HG03135 (cell line): ENCODE results near the gene APBA2.

Experiments used
- ATAC-seq: cut with Tn5 transposase; IDR thresholded peaks from one replicate; pipeline ENCODE4 v1.9.1; 2021; ENCODE audit warnings: mild to moderate bottlenecking, moderate library complexity; ENCODE audit not compliant: unreplicated experiment

APBA2 gene

GRCh38 chr15:29113336-29114220, 227.8 kb downstream of the APBA2 start:
- no peak for ATAC-seq

DNA sequence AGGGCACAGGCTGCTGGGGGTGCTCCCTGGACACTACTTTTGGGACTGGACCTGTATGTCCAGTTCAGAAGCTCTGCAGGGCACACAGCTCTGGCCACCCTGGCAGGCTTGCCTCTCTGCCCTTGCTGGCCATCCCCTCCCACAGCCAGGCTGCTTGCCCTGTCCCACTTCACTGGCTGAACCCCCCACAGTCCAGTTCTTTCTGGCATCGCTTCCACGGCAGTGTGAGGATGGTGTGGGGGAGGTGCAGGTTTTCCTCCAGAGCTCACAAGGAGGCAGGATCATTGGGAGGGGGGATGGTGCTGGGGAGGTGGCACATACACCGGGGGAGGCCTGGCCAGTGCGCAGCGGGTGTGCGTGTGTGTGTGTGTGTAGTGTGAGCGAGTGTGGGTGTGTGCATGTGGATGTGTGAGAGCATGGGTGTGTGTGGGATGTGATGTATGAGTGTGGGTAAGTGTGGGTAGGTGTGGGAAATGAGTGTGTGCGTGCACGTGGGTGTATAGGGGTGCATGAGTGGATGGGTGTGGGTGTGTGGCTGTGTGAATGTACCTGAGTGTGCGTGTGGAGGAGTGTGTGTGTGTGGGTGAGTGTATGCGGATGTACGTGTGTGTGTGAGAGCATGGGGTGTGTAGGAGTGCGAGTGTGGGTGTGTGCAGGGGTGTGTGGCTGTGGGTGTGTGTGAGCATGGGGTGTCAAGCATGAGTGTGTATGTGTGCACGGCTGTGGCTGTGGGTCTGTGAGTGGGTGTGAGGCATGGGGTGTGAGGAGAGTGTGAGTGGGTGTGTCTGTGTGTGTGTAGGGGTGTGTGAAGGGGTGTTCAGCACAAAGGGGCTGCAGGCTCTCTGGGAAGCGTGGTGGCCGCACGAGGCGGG, 228.7 kb downstream of the APBA2 start:
- no peak for ATAC-seq

DNA sequence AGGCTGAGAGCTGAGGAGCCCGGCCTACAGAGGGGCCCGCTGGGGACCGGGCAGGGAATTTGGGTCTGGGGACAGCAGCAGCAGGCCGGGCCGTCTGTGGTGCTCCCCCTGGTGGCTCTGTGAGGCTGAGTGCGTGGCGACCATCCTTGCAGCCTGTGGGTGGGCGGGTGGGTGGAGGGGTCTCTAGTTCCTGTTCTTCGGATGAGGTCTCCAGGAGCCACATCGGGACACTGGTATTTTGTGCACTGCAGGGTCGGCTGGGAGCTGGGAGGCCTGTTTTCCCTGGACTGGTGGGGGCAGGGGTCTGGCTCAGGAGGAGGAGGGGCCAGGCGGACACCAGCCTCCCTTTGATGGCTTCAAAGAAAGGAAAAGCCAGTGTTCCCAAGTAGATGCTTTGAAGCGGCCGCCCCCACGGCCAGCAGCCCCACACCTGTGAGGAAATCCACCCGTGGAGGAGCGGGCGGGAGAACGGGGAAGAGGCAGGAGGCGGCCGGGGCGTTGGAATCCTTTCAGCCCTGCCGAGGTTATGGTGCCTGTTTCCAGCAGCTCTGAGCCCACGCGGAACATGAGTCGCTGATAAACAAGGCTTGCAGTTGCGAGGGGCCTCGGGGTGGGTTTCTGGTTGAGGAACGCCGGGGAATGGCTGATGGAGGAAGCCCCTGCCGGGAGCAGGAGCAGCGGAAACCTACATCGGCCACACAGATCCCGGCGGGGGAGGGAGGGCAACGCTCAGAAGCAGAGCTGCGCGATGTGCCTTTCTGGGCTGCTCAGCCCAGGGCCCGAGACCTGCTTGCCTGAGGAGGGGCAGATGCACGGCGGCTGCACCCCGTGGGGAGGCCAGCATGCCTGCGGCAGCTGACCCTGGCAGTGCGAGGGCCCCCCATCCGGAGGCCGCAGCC, 229.6 kb downstream of the APBA2 start:
- no peak for ATAC-seq

- ATAC-seq: no peak
Measured at GRCh38 chr15:29116970-29117700, 231.4 kb downstream of the APBA2 start.

GRCh38 chr15:29117778-29118177, 232.0 kb downstream of the APBA2 start:
- ATAC-seq: no peak

- no peak for ATAC-seq
Measured at GRCh38 chr15:29119847-29120246, 234.1 kb downstream of the APBA2 start.

DNA sequence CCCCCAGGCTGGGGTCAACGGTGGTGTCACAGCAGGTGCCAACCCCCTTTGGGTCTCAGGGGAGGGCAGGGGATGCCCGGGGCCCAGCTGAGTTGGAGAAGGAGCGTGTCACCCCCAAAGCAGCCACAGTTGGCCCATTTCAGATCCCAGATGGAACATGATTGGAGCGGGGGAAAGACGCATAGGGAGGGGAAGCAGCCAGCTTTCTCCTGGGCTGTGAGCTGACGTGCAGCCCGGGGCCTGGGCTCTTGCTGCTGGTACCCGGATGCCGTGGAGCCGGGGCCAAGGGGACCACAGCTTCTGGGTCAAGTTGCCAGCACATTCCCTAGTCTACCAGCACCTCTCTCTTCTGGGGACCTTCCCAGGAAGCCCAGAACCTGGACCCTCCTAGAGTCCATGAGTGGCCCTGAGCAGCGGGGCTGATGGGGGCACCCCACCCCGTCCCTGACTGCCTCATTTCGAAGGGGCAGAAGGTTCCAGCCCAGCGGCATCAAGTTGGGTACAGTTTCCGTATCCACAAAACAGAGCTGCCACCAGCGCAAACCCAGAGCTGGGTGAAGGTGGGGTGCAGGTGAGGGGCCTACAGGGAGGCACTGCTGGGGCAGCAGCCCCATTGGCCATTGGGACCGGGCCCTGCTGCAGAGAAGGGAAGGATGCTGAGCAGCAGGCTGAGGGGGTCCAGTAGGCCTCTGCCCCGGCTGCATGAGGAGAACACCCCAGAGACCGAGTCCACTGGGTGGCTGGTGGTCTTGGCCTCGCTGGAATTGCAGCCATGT, 235.0 kb downstream of the APBA2 start:
- ATAC-seq: no peak

DNA sequence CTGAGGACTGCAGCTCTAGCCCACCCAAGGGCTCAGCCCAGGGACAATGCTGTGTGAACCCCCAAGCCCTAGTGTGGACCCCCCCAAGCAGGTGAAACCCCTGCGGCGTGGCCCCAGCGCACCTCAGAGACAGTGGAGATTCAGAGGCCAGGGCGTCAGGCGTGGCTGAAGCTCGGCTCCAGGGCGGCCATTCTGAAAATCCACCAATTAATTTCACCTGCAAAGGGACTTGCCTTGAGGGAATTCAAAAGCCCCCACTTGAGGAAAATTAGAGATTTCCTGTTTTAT, 235.5 kb downstream of the APBA2 start:
- ATAC-seq: no peak

DNA sequence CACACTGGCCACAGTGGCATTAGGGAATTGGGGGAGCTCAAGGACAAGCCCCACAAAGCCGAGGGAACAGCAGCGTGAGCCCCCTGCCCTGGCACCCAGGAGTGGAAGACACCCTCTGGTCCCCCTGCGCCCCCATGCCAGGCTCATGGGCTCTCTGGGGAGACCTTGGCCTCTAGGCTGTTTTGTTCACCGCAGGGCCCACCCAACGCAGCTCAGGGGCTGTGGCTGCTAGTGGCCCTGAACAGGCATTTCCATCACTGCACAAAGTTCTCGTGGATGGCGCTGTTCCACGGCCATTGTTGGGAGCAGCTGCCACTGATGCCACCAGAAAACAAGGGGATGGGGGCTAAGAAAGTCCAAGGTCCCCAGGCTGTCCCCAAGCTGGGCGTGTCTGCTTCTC, 236.1 kb downstream of the APBA2 start:
- ATAC-seq: no peak

DNA sequence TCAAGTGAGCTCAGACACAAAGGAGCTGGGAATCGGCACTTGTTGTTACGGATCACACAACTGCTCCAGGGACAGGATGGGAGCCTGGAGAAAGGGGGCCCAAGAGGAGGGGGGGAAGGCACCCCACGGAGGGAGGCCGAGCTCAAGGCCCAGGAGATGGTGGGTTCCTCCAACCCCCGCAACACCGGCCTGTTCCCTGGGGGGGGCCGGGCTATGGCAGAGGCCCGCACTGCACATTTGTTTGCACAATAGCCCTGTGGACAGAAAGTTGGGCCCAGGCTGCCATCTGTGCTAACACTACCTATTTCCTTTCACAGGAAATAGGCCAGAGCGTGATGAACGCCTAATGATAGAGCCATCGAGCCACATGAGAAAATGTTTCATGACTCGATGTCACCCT, 236.7 kb downstream of the APBA2 start:
- no peak for ATAC-seq

DNA sequence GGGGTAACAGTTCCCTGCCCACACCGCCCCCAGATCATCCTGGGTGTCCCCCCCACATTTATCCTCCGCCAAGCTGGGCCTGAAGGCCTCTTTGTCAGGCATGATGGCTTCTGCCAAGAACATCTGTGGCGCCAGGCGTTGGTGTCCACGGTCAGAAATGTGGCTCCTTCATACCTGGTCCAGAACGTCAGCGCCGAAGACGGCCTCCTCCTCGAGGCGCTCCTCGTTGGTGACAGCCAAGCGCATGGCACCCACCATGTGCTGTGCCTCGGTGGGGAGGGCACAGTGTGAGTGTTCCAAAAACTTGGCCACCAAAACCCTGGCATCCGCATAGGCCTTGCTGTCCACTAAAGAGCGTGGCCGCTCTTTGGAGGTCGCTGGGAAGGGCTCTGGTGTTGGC, 237.4 kb downstream of the APBA2 start:
- ATAC-seq: no peak

DNA sequence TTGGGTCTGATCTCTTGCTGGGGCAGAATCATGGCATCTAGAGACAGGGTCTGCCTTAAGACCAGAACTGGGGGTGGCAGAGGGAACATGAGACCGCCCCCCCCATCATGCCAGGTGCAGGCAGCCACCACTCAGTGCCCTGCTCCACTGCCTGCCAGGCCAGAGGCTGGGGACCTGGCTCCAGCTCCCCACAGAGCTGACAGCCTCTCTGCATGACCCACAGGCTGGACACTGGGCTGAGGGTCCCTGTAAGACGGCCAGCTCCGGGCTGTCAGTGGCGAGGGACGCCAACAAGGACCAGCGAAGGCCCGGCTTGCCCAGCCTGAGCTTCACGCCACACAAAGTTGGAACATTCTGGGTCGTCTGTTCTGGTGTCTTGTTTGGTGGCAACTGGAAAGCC, 238.2 kb downstream of the APBA2 start:
- ATAC-seq: no peak

- no peak for ATAC-seq
Measured at GRCh38 chr15:29124581-29125381, 239.0 kb downstream of the APBA2 start.

DNA sequence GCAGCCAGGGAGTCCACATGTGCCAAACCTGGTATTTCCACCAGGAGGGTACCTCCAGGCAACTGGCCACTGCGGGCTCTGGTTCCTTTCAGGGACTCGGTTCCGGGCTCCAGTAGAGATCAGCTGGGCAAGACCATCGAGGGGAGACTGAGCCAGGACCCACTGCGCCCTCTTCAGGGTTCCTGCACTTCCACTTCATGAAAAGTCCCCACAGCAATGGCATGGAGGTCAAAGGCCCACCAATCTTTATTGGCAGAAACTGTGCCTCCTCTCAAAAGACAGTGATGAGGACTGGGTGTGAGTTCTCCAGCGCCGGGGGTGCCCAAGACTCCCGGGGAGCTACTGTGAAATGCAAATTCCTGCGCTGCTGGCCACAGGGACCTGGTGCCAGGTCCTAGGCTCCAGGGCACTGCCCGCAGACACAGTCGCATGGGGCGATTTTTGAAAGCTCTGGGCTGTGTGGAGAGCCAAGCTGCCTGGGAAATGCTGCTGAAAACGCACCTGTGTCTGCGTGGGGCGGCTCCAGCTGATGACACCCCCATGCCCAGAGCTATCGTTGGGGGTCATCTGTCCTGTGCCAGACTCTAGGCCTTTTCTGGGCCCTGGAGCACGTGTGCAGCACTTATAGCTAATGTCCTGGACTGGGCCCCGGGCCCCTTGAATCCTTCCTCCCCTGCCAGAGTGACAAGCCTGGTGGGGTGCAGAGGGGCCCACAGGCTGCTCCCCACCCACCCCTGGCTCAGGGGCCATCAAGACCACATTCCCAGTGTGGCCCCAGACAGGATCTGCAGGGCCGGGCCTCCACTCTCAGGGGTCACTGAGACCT, 239.8 kb downstream of the APBA2 start:
- ATAC-seq: no peak

GRCh38 chr15:29126208-29126536, 240.4 kb downstream of the APBA2 start:
- no peak for ATAC-seq

GRCh38 chr15:29126821-29127461, 241.2 kb downstream of the APBA2 start:
- no peak for ATAC-seq

DNA sequence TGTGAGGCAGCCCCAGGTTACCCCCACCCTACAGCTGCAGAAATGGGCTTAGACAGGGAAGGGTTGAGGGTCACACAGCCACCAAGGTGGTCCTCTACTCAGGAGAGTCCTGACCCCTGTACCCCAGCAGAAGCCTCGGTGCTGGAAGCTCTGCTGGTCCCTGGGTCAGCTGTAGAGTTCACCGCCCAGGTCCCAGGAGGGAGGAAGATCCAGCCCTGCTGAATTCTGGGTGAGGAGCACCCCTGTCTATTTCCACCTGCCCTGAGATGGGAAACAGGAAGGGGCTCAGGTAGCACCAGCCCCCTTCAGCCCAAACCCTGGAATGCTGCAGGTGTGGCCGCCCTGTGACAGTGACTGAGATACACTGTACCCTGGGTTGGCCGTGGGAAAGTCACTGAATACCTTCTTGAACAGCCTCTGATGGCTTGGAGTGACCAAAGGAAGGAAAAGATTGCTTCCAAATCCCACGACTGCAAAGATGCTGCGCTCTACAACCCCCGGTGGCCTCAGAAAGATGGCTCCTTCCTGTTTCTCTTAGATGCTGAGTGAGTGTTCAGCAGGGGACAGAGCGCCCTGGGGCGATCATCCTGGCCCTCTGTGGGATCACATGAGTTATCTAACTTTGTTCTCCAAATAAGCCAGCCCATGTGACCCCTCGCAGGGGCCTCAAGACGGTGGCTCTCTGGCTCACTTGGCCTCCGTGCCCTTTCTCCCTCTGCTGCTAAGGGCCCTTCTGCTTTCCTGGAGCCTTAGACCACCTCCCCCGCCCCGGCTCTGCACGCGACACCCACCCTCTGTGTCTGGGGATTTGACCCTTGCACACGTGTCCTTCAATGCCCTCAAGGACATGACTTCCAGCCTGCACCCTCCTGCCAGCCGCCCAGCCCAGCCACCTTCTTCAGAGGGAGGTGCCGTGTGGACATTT, 242.0 kb downstream of the APBA2 start:
- ATAC-seq: no peak
